Myocyte (in vitro differentiated cells): ENCODE data around the gene QPCTL. TPM values are rescaled to one million over a fixed set of nuclear protein-coding genes. Genes with fewer than 3 reads are reported as not detected.
A peak's percentile ranks its signal among the peaks of the same experiment; 100 is the strongest.
"Not testable (repeated sequence)": the region's sequence is repeated elsewhere in the genome, so short reads cannot be mapped to it uniquely, and the experiment has no call there.

Experiments used
- DNase-seq: peaks from one replicate; pipeline ENCODE4 v3.0.0-alpha.2; 2012; ENCODE audit warnings: low read depth
- total RNA-seq: library from RNA; depleted of rRNA; stranded (reverse); fragments of >200 nt; gene quantifications from 2 replicates; pipeline ENCODE4 v1.2.3, GENCODE V29; 2014

Gene QPCTL
- total RNA-seq, 1 donor from 2014 or later: 16.6 TPM

- DNase-seq: no peak
Measured at GRCh38 chr19:45674946-45675345, 17.5 kb upstream of the QPCTL start.

- DNase-seq: no peak
Measured at GRCh38 chr19:45676851-45677263, 15.6 kb upstream of the QPCTL start.

GRCh38 chr19:45677351-45678230 lies 14.9 kb upstream of the QPCTL start:
- DNase-seq: peak; percentile 76

- peak; percentile 79 for DNase-seq
Measured at GRCh38 chr19:45681391-45682015, 11.0 kb upstream of the QPCTL start.

- no peak for DNase-seq
Measured at GRCh38 chr19:45682117-45682516, 10.3 kb upstream of the QPCTL start.

GRCh38 chr19:45682908-45683307 lies 9.6 kb upstream of the QPCTL start:
- DNase-seq: no peak

- not testable (repeated sequence) for DNase-seq
Measured at GRCh38 chr19:45685045-45685444, 7.4 kb upstream of the QPCTL start.

GRCh38 chr19:45687599-45687998 lies 4.9 kb upstream of the QPCTL start:
- no peak for DNase-seq

- DNase-seq: peak; percentile 96
Measured at GRCh38 chr19:45691516-45692186, 815 bp upstream of the QPCTL start, which contains the start of gene SNRPD2. Gene SNRPD2 (minus strand): TSS chr19:45691953. CDS start chr19:45691888, 65 bp downstream.

- DNase-seq: peak; percentile 80
Measured at GRCh38 chr19:45693106-45693788, 781 bp downstream of the QPCTL start.

GRCh38 chr19:45701676-45702075 lies 9.2 kb downstream of the QPCTL start:
- no peak for DNase-seq

- DNase-seq: no peak
Measured at GRCh38 chr19:45705115-45705514, 12.6 kb downstream of the QPCTL start.

GRCh38 chr19:45705710-45706415 lies 13.4 kb downstream of the QPCTL start:
- no peak for DNase-seq

GRCh38 chr19:45710356-45711130 lies 18.1 kb downstream of the QPCTL start:
- no peak for DNase-seq

- DNase-seq: no peak
Measured at GRCh38 chr19:45711851-45712698, 19.6 kb downstream of the QPCTL start.

GRCh38 chr19:45712699-45713067 lies 20.2 kb downstream of the QPCTL start:
- DNase-seq: no peak

- DNase-seq: no peak
Measured at GRCh38 chr19:45713141-45713540, 20.7 kb downstream of the QPCTL start.

- no peak for DNase-seq
Measured at GRCh38 chr19:45715139-45715538, 22.7 kb downstream of the QPCTL start.
